Peyer's patch (tissue), 4 donors: ENCODE measurements around the gene TBC1D30. TPM values are rescaled to one million over a fixed set of nuclear protein-coding genes. Genes with fewer than 3 reads are reported as not detected.
"Not testable (repeated sequence)": the region's sequence is repeated elsewhere in the genome, so short reads cannot be mapped to it uniquely, and the experiment has no call there.

Experiments used
- DNase-seq, 3 donors: peaks; one replicate each; pipeline ENCODE4 v3.0.0-alpha.2; 2017 to 2019
- H3K27ac ChIP-seq, 4 donors: fragments of 200-600 bp; sonication (generic); one replicate each; pipeline ENCODE4 v1.5.1; 2016 to 2019
- H3K27me3 ChIP-seq, 2 donors: fragments of 200-600 bp; sonication (generic); one replicate each; pipeline ENCODE4 v1.5.1; 2019
- H3K36me3 ChIP-seq, 3 donors: fragments of 200-600 bp; sonication (generic); one replicate each; pipeline ENCODE4 v1.5.1; 2016 to 2019
- H3K4me1 ChIP-seq, 4 donors: fragments of 200-600 bp; sonication (generic); one replicate each; pipeline ENCODE4 v1.5.1; 2016 to 2019
- H3K4me3 ChIP-seq, 4 donors: fragments of 200-600 bp; sonication (generic); 1 replicate in 3 of 4; 2 replicates in 1 of 4; pipeline ENCODE4 v1.5.1; 2016 to 2019; ENCODE audit warnings: mild to moderate bottlenecking in 1 of 4
- H3K9me3 ChIP-seq, 4 donors: fragments of 200-600 bp; sonication (generic); one replicate each; pipeline ENCODE4 v1.5.1; 2016 to 2019; ENCODE audit warnings: mild to moderate bottlenecking in 1 of 4
- POLR2A ChIP-seq, 2 donors: fragments of 450-650 bp; IDR thresholded peaks; one replicate each; pipeline ENCODE4 v1.5.1; 2017; ENCODE audit warnings: antibody characterized with exemption in 2 of 2, mild to moderate bottlenecking in 2 of 2, moderate library complexity in 2 of 2
- total RNA-seq, 4 donors: library from RNA; depleted of rRNA; stranded (reverse); fragments of >200 nt; gene quantifications; one replicate each; pipeline ENCODE4 v1.1.0, GENCODE V29; 2016
- TF ChIP-seq, protein P1 (sequence below), 6 experiments: fragments of 450-650 bp in 4 of 6; fragments of 200-600 bp in 2 of 6; sonication (generic) in 1 of 6; IDR thresholded peaks; one replicate each; pipeline ENCODE4 v1.5.1; 2017 to 2019; ENCODE audit warnings: antibody characterized with exemption in 6 of 6, mild to moderate bottlenecking in 3 of 6, moderate library complexity in 1 of 6

The TBC1D30 gene
- total RNA-seq, 4 donors from 2014 or later: 7.8 to 16.8 (median 10.9) TPM

DNA sequence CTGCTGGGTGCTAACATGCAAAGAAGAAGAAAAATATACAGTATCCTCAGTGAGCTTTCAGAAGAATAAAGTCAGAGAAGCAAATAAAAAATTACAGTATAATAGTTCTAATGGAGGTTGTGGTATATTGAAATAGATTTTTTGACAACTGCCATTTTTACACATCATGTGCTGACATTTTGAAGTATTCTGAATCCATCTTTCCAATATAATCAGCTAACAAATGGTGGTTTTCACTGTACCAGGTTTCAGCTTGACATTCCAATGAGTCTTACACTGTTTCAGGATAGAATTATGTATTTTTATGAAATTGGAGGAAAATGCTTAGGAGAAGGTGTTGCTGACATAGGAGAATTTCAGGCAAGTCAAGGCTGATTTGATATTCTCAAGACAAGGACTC lies 26.3 kb upstream of the TBC1D30 start:
- Histone ChIP-seq H3K36me3 (no peaks in the 10 kb centered on the region), H3K9me3 (no peaks in the 10 kb centered on the region), H3K4me3 (no peak overlapping the region), H3K27ac (no peak overlapping the region), H3K27me3 (no peaks in the 10 kb centered on the region), H3K4me1 (no peaks in the 10 kb centered on the region)
- no peak for DNase-seq
- TF ChIP-seq POLR2A (IDR thresholded peaks at IDR 0.05): no peak
- TF ChIP-seq, protein P1, sequence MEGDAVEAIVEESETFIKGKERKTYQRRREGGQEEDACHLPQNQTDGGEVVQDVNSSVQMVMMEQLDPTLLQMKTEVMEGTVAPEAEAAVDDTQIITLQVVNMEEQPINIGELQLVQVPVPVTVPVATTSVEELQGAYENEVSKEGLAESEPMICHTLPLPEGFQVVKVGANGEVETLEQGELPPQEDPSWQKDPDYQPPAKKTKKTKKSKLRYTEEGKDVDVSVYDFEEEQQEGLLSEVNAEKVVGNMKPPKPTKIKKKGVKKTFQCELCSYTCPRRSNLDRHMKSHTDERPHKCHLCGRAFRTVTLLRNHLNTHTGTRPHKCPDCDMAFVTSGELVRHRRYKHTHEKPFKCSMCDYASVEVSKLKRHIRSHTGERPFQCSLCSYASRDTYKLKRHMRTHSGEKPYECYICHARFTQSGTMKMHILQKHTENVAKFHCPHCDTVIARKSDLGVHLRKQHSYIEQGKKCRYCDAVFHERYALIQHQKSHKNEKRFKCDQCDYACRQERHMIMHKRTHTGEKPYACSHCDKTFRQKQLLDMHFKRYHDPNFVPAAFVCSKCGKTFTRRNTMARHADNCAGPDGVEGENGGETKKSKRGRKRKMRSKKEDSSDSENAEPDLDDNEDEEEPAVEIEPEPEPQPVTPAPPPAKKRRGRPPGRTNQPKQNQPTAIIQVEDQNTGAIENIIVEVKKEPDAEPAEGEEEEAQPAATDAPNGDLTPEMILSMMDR (IDR thresholded peaks at IDR 0.05): no peak

DNA sequence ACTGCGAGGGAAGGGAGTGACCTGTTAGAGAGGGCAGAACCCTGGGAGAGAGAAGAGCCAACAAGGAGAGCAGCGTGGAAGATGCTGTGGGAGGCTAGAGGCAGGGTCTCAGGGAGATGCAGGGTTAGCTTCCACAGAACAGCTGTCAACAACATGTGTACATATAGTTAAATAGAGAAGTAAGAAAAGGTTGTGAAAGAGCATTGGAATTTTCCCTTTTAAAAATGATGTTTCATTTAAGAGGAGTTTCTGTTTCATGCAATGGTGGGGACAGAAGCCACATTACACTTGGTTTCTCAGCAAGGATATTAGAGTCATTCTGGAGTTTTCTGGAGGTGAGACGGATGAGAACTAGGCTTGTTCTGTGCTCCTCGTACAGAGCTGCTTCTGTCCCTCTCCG lies 23.8 kb upstream of the TBC1D30 start:
- Histone ChIP-seq H3K4me3 (no peak overlapping the region), H3K9me3 (no peaks in the 10 kb centered on the region), H3K27me3 (no peaks in the 10 kb centered on the region), H3K4me1 (no peaks in the 10 kb centered on the region), H3K27ac (no peak overlapping the region), H3K36me3 (no peaks in the 10 kb centered on the region)
- no peak for DNase-seq
- TF ChIP-seq, protein P1 (IDR thresholded peaks at IDR 0.05): no peak
- TF ChIP-seq POLR2A (IDR thresholded peaks at IDR 0.05): no peak

DNA sequence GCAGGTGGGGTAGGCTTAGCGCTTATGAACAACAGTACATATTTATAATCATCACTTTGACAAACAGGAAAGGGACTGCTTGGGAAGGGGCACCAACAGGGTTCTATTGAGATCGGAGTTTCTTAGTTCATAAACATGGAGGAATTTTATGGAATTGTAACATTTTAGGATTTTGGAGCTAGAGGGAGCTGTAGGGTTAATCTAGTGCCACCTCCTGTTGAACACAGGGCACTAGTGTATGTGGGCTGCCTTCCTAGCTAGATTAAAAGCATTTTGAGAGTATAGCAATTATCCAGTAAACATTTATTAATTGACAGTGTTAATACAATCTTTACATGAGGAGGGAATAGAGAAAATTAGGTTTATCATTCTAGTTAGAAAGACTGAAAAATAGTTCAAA lies 23.1 kb upstream of the TBC1D30 start:
- Histone ChIP-seq H3K4me1 (no peaks in the 10 kb centered on the region), H3K27ac (no peak overlapping the region), H3K27me3 (no peaks in the 10 kb centered on the region), H3K9me3 (no peaks in the 10 kb centered on the region), H3K4me3 (no peak overlapping the region), H3K36me3 (no peaks in the 10 kb centered on the region)
- DNase-seq: no peak
- TF ChIP-seq, protein P1 (IDR thresholded peaks at IDR 0.05): no peak
- no peak for TF ChIP-seq POLR2A (IDR thresholded peaks at IDR 0.05)

DNA sequence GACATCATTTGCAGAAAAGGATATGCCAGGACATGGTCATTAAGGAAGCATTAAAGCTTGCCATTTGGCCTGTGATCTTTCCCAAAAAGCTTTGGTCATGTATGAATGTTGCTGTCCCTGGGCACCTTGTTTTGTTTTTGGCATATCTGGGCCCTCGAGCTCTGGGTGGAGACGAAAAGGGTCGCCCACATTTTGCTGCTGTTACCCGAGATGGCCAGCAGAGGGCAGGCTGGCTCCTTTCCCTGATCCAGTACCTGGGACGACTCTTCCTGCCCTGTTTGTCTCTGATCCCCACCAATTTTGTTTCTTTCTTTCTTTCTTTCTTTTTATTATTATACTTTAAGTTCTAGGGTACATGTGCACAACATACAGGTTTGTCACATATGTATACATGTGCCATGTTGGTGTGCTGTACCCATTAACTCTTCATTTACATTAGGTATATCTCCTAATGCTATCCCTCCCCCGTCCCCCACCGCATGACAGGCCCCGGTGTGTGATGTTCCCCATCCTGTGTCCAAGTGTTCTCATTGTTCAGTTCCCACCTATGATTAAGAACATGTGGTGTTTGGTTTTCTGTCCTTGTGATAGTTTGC lies 22.2 kb upstream of the TBC1D30 start:
- H3K27me3 ChIP-seq, H3K27ac ChIP-seq, H3K4me1 ChIP-seq, H3K9me3 ChIP-seq, H3K4me3 ChIP-seq, H3K36me3 ChIP-seq: not testable (repeated sequence)
- TF ChIP-seq, protein P1 (IDR thresholded peaks at IDR 0.05): peak; percentile 43 to 78 (median 58)
- DNase-seq: peak in 2 of 3 donors; percentile 64 to 75

DNA sequence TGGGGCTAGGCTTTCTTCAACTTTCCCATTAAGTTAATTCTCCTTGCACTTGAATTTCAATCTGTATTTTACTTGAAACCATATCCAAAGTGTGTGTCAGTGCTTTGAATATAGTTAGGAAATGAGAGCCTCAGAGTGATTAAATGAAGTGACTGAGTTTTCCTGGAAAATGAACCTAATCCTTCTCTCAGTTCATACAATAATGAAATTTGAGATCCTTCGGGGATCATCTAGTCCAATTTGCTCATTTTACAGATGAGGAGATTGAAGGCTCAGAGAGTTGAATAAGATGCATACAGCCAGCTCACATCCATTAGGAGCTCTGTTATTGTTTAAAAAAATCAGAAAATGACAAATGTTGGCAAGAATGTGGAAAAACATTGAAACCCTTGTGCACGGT lies 18.3 kb upstream of the TBC1D30 start:
- DNase-seq: no peak
- Histone ChIP-seq H3K4me3 (no peak overlapping the region), H3K27me3 (no peaks in the 10 kb centered on the region), H3K27ac (no peak overlapping the region), H3K36me3 (no peaks in the 10 kb centered on the region), H3K4me1 (no peaks in the 10 kb centered on the region), H3K9me3 (no peaks in the 10 kb centered on the region)
- no peak for TF ChIP-seq POLR2A (IDR thresholded peaks at IDR 0.05)
- TF ChIP-seq, protein P1 (IDR thresholded peaks at IDR 0.05): no peak
